HL-60 (cell line): ENCODE results near the gene CEP76.

Experiments used
- CTCF ChIP-seq: IDR thresholded peaks from one replicate; pipeline ENCODE4 v1.5.1; 2011; ENCODE audit warnings: low read length, control low read depth, inconsistent platforms; ENCODE audit not compliant: insufficient read depth
- GABPA ChIP-seq: IDR thresholded peaks from 2 replicates; pipeline ENCODE4 v1.6.1; 2012; ENCODE audit warnings: low read depth
- POLR2AphosphoS5 ChIP-seq: IDR thresholded peaks from 2 replicates; pipeline ENCODE4 v1.6.1; 2012; ENCODE audit warnings: low read depth
- REST ChIP-seq: IDR thresholded peaks from 2 replicates; pipeline ENCODE4 v1.6.1; 2012; ENCODE audit warnings: low read depth; ENCODE audit not compliant: insufficient replicate concordance
- SPI1 ChIP-seq: IDR thresholded peaks from 2 replicates; pipeline ENCODE4 v1.6.1; 2012; ENCODE audit warnings: low read depth, mild to moderate bottlenecking, borderline replicate concordance

- TF ChIP-seq REST, result no peak
- TF ChIP-seq POLR2AphosphoS5, result no peak
- no peak for TF ChIP-seq CTCF
- TF ChIP-seq GABPA, result no peak
- TF ChIP-seq SPI1, result no peak
These were observed 1.1 kb upstream of the CEP76 start for GRCh38 chr18:12703664-12704063.
